Spleen (tissue), 13 donors: Measurements from ENCODE around the gene MAGEB6B. TPM values are rescaled to one million over a fixed set of nuclear protein-coding genes. Genes with fewer than 3 reads are reported as not detected.

ENCODE experiments used
- DNase-seq: peaks from one replicate; pipeline ENCODE4 v3.0.0-alpha.2; 2020
- H3K27ac ChIP-seq, 8 donors: fragments of 200-600 bp; sonication (generic) in 7 of 8; 1 replicate in 4 of 8; 2 replicates in 4 of 8; pipeline versions ENCODE4 v1.5.0 to v1.8.0; 2016 to 2021; ENCODE audit warnings: inconsistent platforms in 4 of 8, mild to moderate bottlenecking in 4 of 8, moderate library complexity in 1 of 8
- H3K27me3 ChIP-seq, 7 donors: fragments of 200-600 bp; sonication (generic) in 6 of 7; replicated peaks in 1 of 7; 1 replicate in 4 of 7; 2 replicates in 3 of 7; pipeline versions ENCODE4 v1.5.0 to v1.8.0; 2016 to 2021; ENCODE audit warnings: inconsistent platforms in 3 of 7, mild to moderate bottlenecking in 1 of 7
- H3K36me3 ChIP-seq, 6 donors: fragments of 200-600 bp; sonication (generic) in 5 of 6; 1 replicate in 4 of 6; 2 replicates in 2 of 6; pipeline versions ENCODE4 v1.5.0 to v1.8.0; 2016 to 2021; ENCODE audit warnings: inconsistent platforms in 2 of 6
- H3K4me1 ChIP-seq, 6 donors: fragments of 200-600 bp; sonication (generic) in 5 of 6; 1 replicate in 3 of 6; 2 replicates in 3 of 6; pipeline versions ENCODE4 v1.5.0 to v1.8.0; 2016 to 2021; ENCODE audit warnings: inconsistent platforms in 3 of 6
- H3K4me3 ChIP-seq, 8 donors: fragments of 200-600 bp; sonication (generic) in 7 of 8; 1 replicate in 4 of 8; 2 replicates in 4 of 8; pipeline versions ENCODE4 v1.5.0 to v1.8.0; 2016 to 2021; ENCODE audit warnings: inconsistent platforms in 4 of 8, mild to moderate bottlenecking in 4 of 8, moderate library complexity in 2 of 8
- H3K9me3 ChIP-seq, 8 donors: fragments of 200-600 bp; sonication (generic) in 7 of 8; 1 replicate in 4 of 8; 2 replicates in 4 of 8; pipeline versions ENCODE4 v1.5.0 to v1.8.0; 2016 to 2021; ENCODE audit warnings: inconsistent platforms in 4 of 8
- POLR2A ChIP-seq, 3 donors: fragments of 450-650 bp; IDR thresholded peaks; one replicate each; pipeline ENCODE4 v1.5.1; 2017; ENCODE audit warnings: antibody characterized with exemption in 3 of 3, mild to moderate bottlenecking in 1 of 3
- POLR2AphosphoS5 ChIP-seq, 3 donors: sonication (generic); formaldehyde crosslinking; IDR thresholded peaks; one replicate each; pipeline ENCODE4 v1.5.1; 2017; ENCODE audit warnings: antibody characterized with exemption in 3 of 3
- WGBS, 5 donors: extraction: QIAGEN DNeasy Blood & Tissue Kit in 3 of 5; methylation state at CpG; one replicate each; pipeline versions ENCODE4 v1.1.5 to v1.1.7; 2013 to 2018; 5-methylcytosine and 5-hydroxymethylcytosine counted together
- intact Hi-C: fragments of 100-400 bp; cut with DNase I; formaldehyde crosslinking; loops from one replicate; pipeline ENCODE4 v1.15.0; 2023; ENCODE audit warnings: low total_unique reads
- long read RNA-seq, 2 donors: transcript quantifications; one replicate each; lab custom pipeline, GENCODE V29; 2026
- polyA plus RNA-seq, 3 donors: library from polyadenylated mRNA; stranded (reverse); fragments of 200-250 nt; gene quantifications; one replicate each; pipeline ENCODE4 v1.2.1, GENCODE V29; 2013
- total RNA-seq, 7 donors: library from RNA; depleted of rRNA in 3 of 7; stranded (reverse); fragments of >200 nt in 3 of 7; fragmentation: NEBNext Ultra II Directional in 4 of 7; extraction: Animal tissue kit (Norgen Biotek cat#: 25700) in 4 of 7; gene quantifications; one replicate each; pipeline versions ENCODE4 v1.1.0 to v1.2.1, GENCODE V29; 2016 to 2021
- TF ChIP-seq, protein P1 (sequence below), 11 experiments: fragments of 200-600 bp in 7 of 11; fragments of 450-650 bp in 4 of 11; sonication (generic) in 4 of 11; IDR thresholded peaks in 8 of 11; conservative IDR thresholded peaks in 3 of 11; 1 replicate in 7 of 11; 2 replicates in 4 of 11; pipeline versions ENCODE4 v1.4.0 to v1.8.0; 2016 to 2021; ENCODE audit warnings: antibody characterized with exemption in 11 of 11, inconsistent platforms in 4 of 11, mild to moderate bottlenecking in 1 of 11
- donor health status: healthy with polysubstance abuse.
- donor health status: DM: no; HTN: no; CAD: no; lungs with moderate emphysema.
- donor health status: DM: no; HTN: no; CAD: no.
- donor health status: Bipolar disorder and iron deficiency.
- donor health status: healthy.
- donor health status: DM: no; HTN: no; CAD: no.
- donor health status: DM: yes; HTN: yes; CAD: no.

MAGEB6B gene, protein sequence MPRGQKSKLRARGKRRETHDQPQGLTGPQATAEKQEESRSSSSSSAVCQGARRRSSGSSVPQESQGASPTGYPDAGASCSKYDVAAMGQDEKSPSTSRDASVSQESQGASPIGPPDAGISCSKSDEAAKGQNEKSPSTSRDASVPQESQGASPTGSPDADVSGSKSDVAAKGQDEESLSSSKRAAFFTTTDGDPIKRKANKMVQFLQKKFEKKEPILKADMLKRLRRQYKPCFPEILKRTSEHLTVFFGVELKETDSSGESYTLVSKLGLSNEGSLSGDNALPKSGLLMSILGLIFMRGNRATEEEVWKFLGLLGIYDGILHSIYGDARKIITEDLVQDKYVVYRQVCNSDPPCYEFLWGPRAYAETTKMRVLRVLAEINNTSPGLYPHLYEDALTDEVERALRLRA
- total RNA-seq: not detected
- polyA plus RNA-seq: not detected
- long read RNA-seq, donor 1: 0 reads
- long read RNA-seq, donor 2: 0 reads

DNA sequence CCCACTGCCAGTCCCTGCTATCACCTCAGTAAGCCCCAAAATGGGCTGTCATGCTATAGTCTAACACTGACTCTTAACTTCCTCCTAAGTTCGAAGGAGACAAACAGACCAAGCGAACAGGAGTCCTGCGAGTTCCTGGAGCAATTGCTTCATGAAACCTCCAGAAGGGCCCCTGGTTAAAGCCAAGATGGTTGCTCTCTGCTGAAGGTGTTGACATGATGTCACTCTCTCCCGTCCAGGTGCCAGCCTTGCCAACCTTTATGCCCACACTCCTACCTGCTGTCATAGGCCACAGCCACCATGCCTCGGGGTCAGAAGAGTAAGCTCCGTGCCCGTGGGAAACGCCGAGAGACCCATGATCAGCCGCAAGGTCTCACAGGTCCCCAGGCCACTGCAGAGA, at the start of gene MAGEB6B:
Gene MAGEB6B (plus strand): TSS at position 301 of the 400 bp plus-strand sequence. CDS start 0 bp downstream, at position 301.
- H3K27me3 ChIP-seq: no peaks in the 10 kb centered on the region
- WGBS, 5 donors: 78 to 98% (median 91%) methylated on average over 4 to 10 of the region's 10 CpGs
- H3K36me3 ChIP-seq: no peaks in the 10 kb centered on the region
- no peak for DNase-seq
- TF ChIP-seq POLR2A (IDR thresholded peaks at IDR 0.05) (no peak), POLR2AphosphoS5 (IDR thresholded peaks at IDR 0.05) (no peak)
- TF ChIP-seq, protein P1, sequence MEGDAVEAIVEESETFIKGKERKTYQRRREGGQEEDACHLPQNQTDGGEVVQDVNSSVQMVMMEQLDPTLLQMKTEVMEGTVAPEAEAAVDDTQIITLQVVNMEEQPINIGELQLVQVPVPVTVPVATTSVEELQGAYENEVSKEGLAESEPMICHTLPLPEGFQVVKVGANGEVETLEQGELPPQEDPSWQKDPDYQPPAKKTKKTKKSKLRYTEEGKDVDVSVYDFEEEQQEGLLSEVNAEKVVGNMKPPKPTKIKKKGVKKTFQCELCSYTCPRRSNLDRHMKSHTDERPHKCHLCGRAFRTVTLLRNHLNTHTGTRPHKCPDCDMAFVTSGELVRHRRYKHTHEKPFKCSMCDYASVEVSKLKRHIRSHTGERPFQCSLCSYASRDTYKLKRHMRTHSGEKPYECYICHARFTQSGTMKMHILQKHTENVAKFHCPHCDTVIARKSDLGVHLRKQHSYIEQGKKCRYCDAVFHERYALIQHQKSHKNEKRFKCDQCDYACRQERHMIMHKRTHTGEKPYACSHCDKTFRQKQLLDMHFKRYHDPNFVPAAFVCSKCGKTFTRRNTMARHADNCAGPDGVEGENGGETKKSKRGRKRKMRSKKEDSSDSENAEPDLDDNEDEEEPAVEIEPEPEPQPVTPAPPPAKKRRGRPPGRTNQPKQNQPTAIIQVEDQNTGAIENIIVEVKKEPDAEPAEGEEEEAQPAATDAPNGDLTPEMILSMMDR (IDR thresholded peaks at IDR 0.05 in 8 of 11, conservative IDR thresholded peaks at IDR 0.05 in 3 of 11): no peak
- intact Hi-C loops: no loop called here
- H3K27ac ChIP-seq: no peak within 1 kb of the TSS
- H3K4me3 ChIP-seq: no peak within 1 kb of the TSS
- H3K9me3 ChIP-seq: peaks cover 0 to 8% (median 0%) of the 10 kb centered on the region in 8 donors
- H3K4me1 ChIP-seq: no peaks in the 10 kb centered on the region

DNA sequence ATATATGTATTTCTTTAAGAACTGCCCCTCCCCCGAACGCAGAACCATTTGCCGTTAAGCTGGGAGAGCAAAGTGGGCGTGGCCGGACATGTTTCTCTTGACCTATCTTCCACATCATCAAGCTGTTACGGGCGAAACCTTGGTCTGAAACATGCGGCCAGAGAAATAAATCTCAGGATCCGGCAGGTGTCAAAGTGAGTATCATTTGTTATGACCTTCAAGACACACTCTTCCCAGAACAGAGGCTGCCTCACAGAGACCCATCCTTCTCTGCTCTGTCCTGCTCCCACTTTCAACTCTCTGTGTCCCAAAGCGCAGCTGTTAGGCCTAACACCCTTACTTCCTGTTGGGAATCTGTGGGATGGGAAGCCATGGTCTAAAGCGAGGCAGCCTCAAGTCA, 22.1 kb upstream of the MAGEB6B start, which contains the start of gene MAGEB18:
Gene MAGEB18 (plus strand): TSS at position 70 of the 400 bp plus-strand sequence. CDS start 643 bp downstream, outside the sequence.
- intact Hi-C loops: no loop called here
- DNase-seq: no peak
- 64 to 86% (median 80%) methylated on average over 10 to 11 of the region's 11 CpGs for WGBS, 5 donors
- H3K4me3 ChIP-seq: no peak within 1 kb of the TSS
- H3K27ac ChIP-seq: no peak within 1 kb of the TSS
- TF ChIP-seq POLR2AphosphoS5 (IDR thresholded peaks at IDR 0.05) (no peak), POLR2A (IDR thresholded peaks at IDR 0.05) (no peak)
- TF ChIP-seq, protein P1 (IDR thresholded peaks at IDR 0.05 in 8 of 11, conservative IDR thresholded peaks at IDR 0.05 in 3 of 11): no peak
- no peaks in the 10 kb centered on the region for H3K9me3 ChIP-seq
- no peaks in the 10 kb centered on the region for H3K27me3 ChIP-seq
- no peaks in the 10 kb centered on the region for H3K4me1 ChIP-seq
- H3K36me3 ChIP-seq: no peaks in the 10 kb centered on the region

DNA sequence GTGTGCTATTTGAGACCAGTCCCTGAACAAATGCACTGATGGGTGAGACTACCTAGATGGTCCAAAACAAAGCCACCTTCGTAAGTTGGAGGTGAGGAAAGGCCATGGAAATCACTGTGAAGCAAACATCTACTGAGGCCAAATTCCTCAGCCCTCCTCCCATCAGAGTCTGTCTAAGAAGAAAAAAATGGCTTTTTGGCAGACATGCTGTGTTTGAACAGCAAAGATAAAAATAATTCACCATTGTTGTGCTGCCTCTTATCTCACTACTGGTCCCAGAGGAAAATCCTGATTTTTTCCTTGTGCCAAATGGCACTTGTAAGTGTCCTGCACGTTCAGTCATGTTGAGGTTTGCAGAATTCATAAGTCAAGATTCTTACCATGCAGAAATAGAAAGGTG, 14.4 kb upstream of the MAGEB6B start:
- 29 to 38% (median 34%) methylated on average over 2 of the region's 2 CpGs for WGBS, 5 donors
- Histone ChIP-seq H3K36me3 (no peaks in the 10 kb centered on the region), H3K4me1 (no peaks in the 10 kb centered on the region), H3K9me3 (no peaks in the 10 kb centered on the region), H3K27me3 (no peaks in the 10 kb centered on the region), H3K4me3 (no peak overlapping the region), H3K27ac (no peak overlapping the region)
- TF ChIP-seq, protein P1 (IDR thresholded peaks at IDR 0.05 in 8 of 11, conservative IDR thresholded peaks at IDR 0.05 in 3 of 11): no peak
- no peak for TF ChIP-seq POLR2A (IDR thresholded peaks at IDR 0.05)
- TF ChIP-seq POLR2AphosphoS5 (IDR thresholded peaks at IDR 0.05): no peak
- intact Hi-C loops: no loop called here
- DNase-seq: no peak

DNA sequence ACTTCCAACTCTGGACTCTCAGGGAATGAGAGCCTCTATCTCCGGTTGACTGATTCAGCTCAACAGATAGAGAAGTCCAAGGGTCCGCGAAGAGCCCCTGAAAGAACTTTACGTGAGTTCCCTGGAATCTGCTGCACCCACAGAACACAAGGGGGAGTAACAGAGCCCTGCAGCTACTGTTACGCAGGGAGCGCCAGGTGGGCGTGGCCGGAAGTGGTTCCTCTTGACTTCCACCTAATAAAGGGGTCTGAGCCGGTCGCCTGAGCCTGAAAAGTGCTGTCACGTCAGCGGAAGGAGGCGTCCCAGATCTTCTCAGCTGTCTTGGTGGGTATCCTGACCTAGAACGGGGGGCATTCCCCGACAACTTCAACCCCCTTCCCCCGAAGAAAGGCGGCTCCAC, 31.8 kb downstream of the MAGEB6B start, which contains the start of gene MAGEB6:
Gene MAGEB6 (plus strand): TSS at position 237 of the 400 bp plus-strand sequence. CDS start 1,407 bp downstream, outside the sequence.
- no peaks in the 10 kb centered on the region for H3K9me3 ChIP-seq
- TF ChIP-seq, protein P1 (IDR thresholded peaks at IDR 0.05 in 8 of 11, conservative IDR thresholded peaks at IDR 0.05 in 3 of 11): no peak
- no peak for TF ChIP-seq POLR2AphosphoS5 (IDR thresholded peaks at IDR 0.05)
- no peak for TF ChIP-seq POLR2A (IDR thresholded peaks at IDR 0.05)

More for the DNA sequence above, 31.8 kb downstream of the MAGEB6B start, which contains the start of gene MAGEB6:
- Histone ChIP-seq H3K4me3 (no peak within 1 kb of the TSS), H3K27ac (no peak within 1 kb of the TSS), H3K27me3 (no peaks in the 10 kb centered on the region), H3K36me3 (no peaks in the 10 kb centered on the region), H3K4me1 (no peaks in the 10 kb centered on the region)
- WGBS, 5 donors: 70 to 90% (median 83%) methylated on average over 2 to 17 of the region's 17 CpGs
- DNase-seq: no peak
- intact Hi-C loops: no loop called here
